SU-DHL-6 (cell line): ENCODE results near the gene MUC6.

Experiments used
- H2AFZ ChIP-seq: fragments of 200-600 bp; sonication (generic); 2 replicates; pipeline ENCODE4 v1.6.1; 2014; ENCODE audit warnings: low read depth, mild to moderate bottlenecking, moderate library complexity, mixed read lengths, antibody characterized with exemption, low read length; ENCODE audit not compliant: severe bottlenecking
- H3F3A ChIP-seq: fragments of 200-600 bp; shearing (Covaris generic); 2 replicates; pipeline ENCODE4 v1.6.0; 2016; ENCODE audit warnings: antibody characterized with exemption, mild to moderate bottlenecking; ENCODE audit not compliant: insufficient read depth
- H3K27ac ChIP-seq: fragments of 200-600 bp; sonication (generic); 2 replicates; pipeline ENCODE4 v1.5.1; 2016; ENCODE audit warnings: low read depth, mild to moderate bottlenecking, low read length, moderate library complexity, mixed read lengths
- H3K27me3 ChIP-seq: fragments of 200-600 bp; sonication (generic), shearing (Covaris generic); 2 replicates; pipeline ENCODE4 v1.6.0; 2014; ENCODE audit warnings: mild to moderate bottlenecking, low read length
- H3K36me3 ChIP-seq: fragments of 200-600 bp; sonication (generic); 2 replicates; pipeline ENCODE4 v1.6.1; 2014; ENCODE audit warnings: mild to moderate bottlenecking, low read length, mixed read lengths
- H3K4me2 ChIP-seq: fragments of 300-600, 200-600 bp; shearing (Covaris generic), sonication (generic); 2 replicates; pipeline ENCODE4 v1.6.0; 2014; ENCODE audit warnings: low read length, low read depth, mild to moderate bottlenecking; ENCODE audit not compliant: poor library complexity, severe bottlenecking
- H3K4me3 ChIP-seq: fragments of 200-600 bp; sonication (generic); 2 replicates; pipeline ENCODE4 v1.5.1; 2014; ENCODE audit warnings: antibody characterized with exemption, low read length, mild to moderate bottlenecking, mixed read lengths; ENCODE audit not compliant: insufficient read depth, poor library complexity, severe bottlenecking
- H3K79me2 ChIP-seq: fragments of 200-600 bp; sonication (generic); 2 replicates; pipeline ENCODE4 v1.6.1; 2014; ENCODE audit warnings: mild to moderate bottlenecking, low read length, moderate library complexity; ENCODE audit not compliant: insufficient read depth
- H3K9ac ChIP-seq: fragments of 200-600 bp; sonication (generic); 2 replicates; pipeline ENCODE4 v1.7.0; 2014; ENCODE audit warnings: mild to moderate bottlenecking, low read length
- H3K9me2 ChIP-seq: fragments of 200-600 bp; sonication (generic); replicated peaks from 2 replicates; pipeline ENCODE4 v1.6.1; 2014; ENCODE audit warnings: low read length; ENCODE audit not compliant: insufficient read depth
- H3K9me3 ChIP-seq: fragments of 200-600 bp; sonication (generic); 2 replicates; pipeline ENCODE4 v1.6.1; 2014; ENCODE audit warnings: low read length, mixed read lengths; ENCODE audit not compliant: insufficient read depth
- H4K20me1 ChIP-seq: fragments of 200-600 bp; sonication (generic); 2 replicates; pipeline ENCODE4 v1.6.1; 2014; ENCODE audit warnings: low read depth, mild to moderate bottlenecking, antibody characterized with exemption, low read length, moderate library complexity, mixed read lengths
- CTCF ChIP-seq: fragments of 200-600 bp; sonication (generic); IDR thresholded peaks from one replicate; pipeline ENCODE4 v1.5.1; 2017; ENCODE audit warnings: antibody characterized with exemption, mild to moderate bottlenecking, low read length, moderate library complexity; ENCODE audit not compliant: insufficient read depth, poor library complexity, severe bottlenecking
- EZH2phosphoT487 ChIP-seq: fragments of 200-600 bp; sonication (generic), shearing (Covaris generic); conservative IDR thresholded peaks from 2 replicates; pipeline ENCODE4 v1.6.1; 2018; ENCODE audit warnings: mild to moderate bottlenecking, antibody characterized with exemption, low read length, moderate library complexity, mixed read lengths

MUC6 gene

GRCh38 chr11:1002406-1002984 is 34.0 kb downstream of the MUC6 start:
- no peak overlapping the region for H3K9ac ChIP-seq
- no peaks in the 10 kb centered on the region for H3F3A ChIP-seq
- no peaks in the 10 kb centered on the region for H3K9me3 ChIP-seq
- H3K4me3 ChIP-seq, result no peak overlapping the region
- no peak overlapping the region for H3K4me2 ChIP-seq
- H3K9me2 ChIP-seq, result no peaks in the 10 kb centered on the region
- H3K36me3 ChIP-seq, result peaks cover 3% of the 10 kb centered on the region; the same call in 1 of the 2 replicates
- no peak for TF ChIP-seq EZH2phosphoT487
- no peak for TF ChIP-seq CTCF
- no peaks in the 10 kb centered on the region for H3K27me3 ChIP-seq
- no peak overlapping the region for H3K27ac ChIP-seq
- H3K79me2 ChIP-seq, result no peaks in the 10 kb centered on the region
- H4K20me1 ChIP-seq, result no peaks in the 10 kb centered on the region
- no peak overlapping the region for H2AFZ ChIP-seq

GRCh38 chr11:1001617-1002405 is 34.7 kb downstream of the MUC6 start:
- TF ChIP-seq CTCF (no peak), EZH2phosphoT487 (no peak)
- no peaks in the 10 kb centered on the region for H3K9me3 ChIP-seq
- no peak overlapping the region for H3K4me3 ChIP-seq
- H3K79me2 ChIP-seq, result no peaks in the 10 kb centered on the region
- H3F3A ChIP-seq, result no peaks in the 10 kb centered on the region
- H3K9ac ChIP-seq, result no peak overlapping the region
- H3K27ac ChIP-seq, result no peak overlapping the region
- H2AFZ ChIP-seq, result no peak overlapping the region
- no peak overlapping the region for H3K4me2 ChIP-seq
- H3K36me3 ChIP-seq, result peaks cover 3% of the 10 kb centered on the region; the same call in 1 of the 2 replicates
- H3K27me3 ChIP-seq, result no peaks in the 10 kb centered on the region
- no peaks in the 10 kb centered on the region for H4K20me1 ChIP-seq
- H3K9me2 ChIP-seq, result no peaks in the 10 kb centered on the region

GRCh38 chr11:1000357-1001278 is 35.9 kb downstream of the MUC6 start:
- no peak overlapping the region for H3K4me3 ChIP-seq
- H3F3A ChIP-seq, result no peaks in the 10 kb centered on the region
- H2AFZ ChIP-seq, result no peak overlapping the region
- H3K4me2 ChIP-seq, result no peak overlapping the region
- H3K9ac ChIP-seq, result no peak overlapping the region
- H3K9me2 ChIP-seq, result no peaks in the 10 kb centered on the region
- TF ChIP-seq EZH2phosphoT487, result no peak
- no peak for TF ChIP-seq CTCF
- H3K36me3 ChIP-seq, result peaks cover 3% of the 10 kb centered on the region; the same call in 1 of the 2 replicates
- no peak overlapping the region for H3K27ac ChIP-seq
- no peaks in the 10 kb centered on the region for H4K20me1 ChIP-seq
- no peaks in the 10 kb centered on the region for H3K9me3 ChIP-seq
- H3K27me3 ChIP-seq, result no peaks in the 10 kb centered on the region
- no peaks in the 10 kb centered on the region for H3K79me2 ChIP-seq
